Measurements from ENCODE around the gene EEIG1.

EEIG1 gene

GRCh38 chr9:127972236-127972871, 8.4 kb downstream of the EEIG1 start:
- no peak overlapping the region for H3K9ac ChIP-seq (ENCODE audit: low read depth, low read length)
- no peaks in the 10 kb centered on the region for H3K27me3 ChIP-seq (ENCODE audit: control insufficient read depth, insufficient read depth, low read length)
- H3K4me3 ChIP-seq (ENCODE audit: low read length), result no peak overlapping the region
- no peak overlapping the region for H3K4me2 ChIP-seq (ENCODE audit: low read length)
- no peaks in the 10 kb centered on the region for H3K9me3 ChIP-seq (replicated peaks; ENCODE audit: low read length)
- H3K36me3 ChIP-seq (ENCODE audit: insufficient read depth, low read length), result no peaks in the 10 kb centered on the region
- peaks cover 51% of the 10 kb centered on the region for H3K4me1 ChIP-seq (ENCODE audit: control insufficient read depth, insufficient read depth, low read length)

GRCh38 chr9:127971357-127972235, 9.2 kb downstream of the EEIG1 start:
- H3K4me1 ChIP-seq (ENCODE audit: control insufficient read depth, insufficient read depth, low read length), result peaks cover 47% of the 10 kb centered on the region
- no peaks in the 10 kb centered on the region for H3K27me3 ChIP-seq (ENCODE audit: control insufficient read depth, insufficient read depth, low read length)
- H3K36me3 ChIP-seq (ENCODE audit: insufficient read depth, low read length), result no peaks in the 10 kb centered on the region
- H3K9ac ChIP-seq (ENCODE audit: low read depth, low read length), result no peak overlapping the region
- no peaks in the 10 kb centered on the region for H3K9me3 ChIP-seq (replicated peaks; ENCODE audit: low read length)
- H3K4me2 ChIP-seq (ENCODE audit: low read length), result no peak overlapping the region
- no peak overlapping the region for H3K4me3 ChIP-seq (ENCODE audit: low read length)

GRCh38 chr9:127970401-127971313, 10.1 kb downstream of the EEIG1 start:
- Histone ChIP-seq H3K4me3 (ENCODE audit: low read length) (no peak overlapping the region), H3K4me2 (ENCODE audit: low read length) (no peak overlapping the region), H3K27me3 (ENCODE audit: control insufficient read depth, insufficient read depth, low read length) (no peaks in the 10 kb centered on the region), H3K9ac (ENCODE audit: low read depth, low read length) (no peak overlapping the region), H3K36me3 (ENCODE audit: insufficient read depth, low read length) (no peaks in the 10 kb centered on the region), H3K4me1 (ENCODE audit: control insufficient read depth, insufficient read depth, low read length) (peaks cover 54% of the 10 kb centered on the region), H3K9me3 (replicated peaks; ENCODE audit: low read length) (no peaks in the 10 kb centered on the region)

- no peaks in the 10 kb centered on the region for H3K27me3 ChIP-seq (ENCODE audit: control insufficient read depth, insufficient read depth, low read length)
- H3K9ac ChIP-seq (ENCODE audit: low read depth, low read length), result no peak overlapping the region
- H3K4me2 ChIP-seq (ENCODE audit: low read length), result no peak overlapping the region
- H3K36me3 ChIP-seq (ENCODE audit: insufficient read depth, low read length), result no peaks in the 10 kb centered on the region
- H3K4me3 ChIP-seq (ENCODE audit: low read length), result peak overlapping the region; percentile 30
- H3K4me1 ChIP-seq (ENCODE audit: control insufficient read depth, insufficient read depth, low read length), result peaks cover 46% of the 10 kb centered on the region
- no peaks in the 10 kb centered on the region for H3K9me3 ChIP-seq (replicated peaks; ENCODE audit: low read length)
Measured at GRCh38 chr9:127968700-127969383, 11.9 kb downstream of the EEIG1 start.

- peaks cover 46% of the 10 kb centered on the region for H3K4me1 ChIP-seq (ENCODE audit: control insufficient read depth, insufficient read depth, low read length)
- no peaks in the 10 kb centered on the region for H3K9me3 ChIP-seq (replicated peaks; ENCODE audit: low read length)
- H3K4me3 ChIP-seq (ENCODE audit: low read length), result peak overlapping the region; percentile 30
- no peaks in the 10 kb centered on the region for H3K36me3 ChIP-seq (ENCODE audit: insufficient read depth, low read length)
- H3K4me2 ChIP-seq (ENCODE audit: low read length), result no peak overlapping the region
- H3K27me3 ChIP-seq (ENCODE audit: control insufficient read depth, insufficient read depth, low read length), result no peaks in the 10 kb centered on the region
- no peak overlapping the region for H3K9ac ChIP-seq (ENCODE audit: low read depth, low read length)
Measured at GRCh38 chr9:127968042-127968441, 12.7 kb downstream of the EEIG1 start.

- Histone ChIP-seq H3K27me3 (ENCODE audit: control insufficient read depth, insufficient read depth, low read length) (no peaks in the 10 kb centered on the region), H3K4me3 (ENCODE audit: low read length) (no peak overlapping the region), H3K36me3 (ENCODE audit: insufficient read depth, low read length) (no peaks in the 10 kb centered on the region), H3K9ac (ENCODE audit: low read depth, low read length) (no peak overlapping the region), H3K4me2 (ENCODE audit: low read length) (no peak overlapping the region), H3K9me3 (replicated peaks; ENCODE audit: low read length) (no peaks in the 10 kb centered on the region), H3K4me1 (ENCODE audit: control insufficient read depth, insufficient read depth, low read length) (peaks cover 42% of the 10 kb centered on the region)
Measured at GRCh38 chr9:127967151-127967809, 13.5 kb downstream of the EEIG1 start.

GRCh38 chr9:127966416-127967150, 14.2 kb downstream of the EEIG1 start:
- Histone ChIP-seq H3K27me3 (ENCODE audit: control insufficient read depth, insufficient read depth, low read length) (no peaks in the 10 kb centered on the region), H3K9ac (ENCODE audit: low read depth, low read length) (no peak overlapping the region), H3K4me3 (ENCODE audit: low read length) (no peak overlapping the region), H3K4me2 (ENCODE audit: low read length) (no peak overlapping the region), H3K36me3 (ENCODE audit: insufficient read depth, low read length) (no peaks in the 10 kb centered on the region), H3K4me1 (ENCODE audit: control insufficient read depth, insufficient read depth, low read length) (peaks cover 35% of the 10 kb centered on the region), H3K9me3 (replicated peaks; ENCODE audit: low read length) (no peaks in the 10 kb centered on the region)

GRCh38 chr9:127965953-127966352, 14.8 kb downstream of the EEIG1 start:
- H3K27me3 ChIP-seq (ENCODE audit: control insufficient read depth, insufficient read depth, low read length), result no peaks in the 10 kb centered on the region
- peaks cover 33% of the 10 kb centered on the region for H3K4me1 ChIP-seq (ENCODE audit: control insufficient read depth, insufficient read depth, low read length)
- peak overlapping the region; percentile 71 for H3K4me2 ChIP-seq (ENCODE audit: low read length)
- peak overlapping the region; percentile 24 for H3K4me3 ChIP-seq (ENCODE audit: low read length)
- H3K36me3 ChIP-seq (ENCODE audit: insufficient read depth, low read length), result no peaks in the 10 kb centered on the region
- no peaks in the 10 kb centered on the region for H3K9me3 ChIP-seq (replicated peaks; ENCODE audit: low read length)
- H3K9ac ChIP-seq (ENCODE audit: low read depth, low read length), result peak overlapping the region; percentile 57

- no peaks in the 10 kb centered on the region for H3K27me3 ChIP-seq (ENCODE audit: control insufficient read depth, insufficient read depth, low read length)
- peaks cover 21% of the 10 kb centered on the region for H3K4me1 ChIP-seq (ENCODE audit: control insufficient read depth, insufficient read depth, low read length)
- no peaks in the 10 kb centered on the region for H3K36me3 ChIP-seq (ENCODE audit: insufficient read depth, low read length)
- H3K9me3 ChIP-seq (replicated peaks; ENCODE audit: low read length), result no peaks in the 10 kb centered on the region
- no peak overlapping the region for H3K4me3 ChIP-seq (ENCODE audit: low read length)
- H3K9ac ChIP-seq (ENCODE audit: low read depth, low read length), result no peak overlapping the region
- no peak overlapping the region for H3K4me2 ChIP-seq (ENCODE audit: low read length)
Measured at GRCh38 chr9:127963359-127964064, 17.3 kb downstream of the EEIG1 start.

GRCh38 chr9:127963041-127963358, 17.8 kb downstream of the EEIG1 start:
- Histone ChIP-seq H3K4me1 (ENCODE audit: control insufficient read depth, insufficient read depth, low read length) (peaks cover 16% of the 10 kb centered on the region), H3K9ac (ENCODE audit: low read depth, low read length) (no peak overlapping the region), H3K4me2 (ENCODE audit: low read length) (no peak overlapping the region), H3K9me3 (replicated peaks; ENCODE audit: low read length) (no peaks in the 10 kb centered on the region), H3K27me3 (ENCODE audit: control insufficient read depth, insufficient read depth, low read length) (no peaks in the 10 kb centered on the region), H3K4me3 (ENCODE audit: low read length) (no peak overlapping the region), H3K36me3 (ENCODE audit: insufficient read depth, low read length) (no peaks in the 10 kb centered on the region)
